LNCaP clone FGC (cell line): ENCODE measurements around the gene LCLAT1.

ENCODE experiments used
- DNase-seq: peaks from one replicate; pipeline ENCODE4 v3.0.0-alpha.2; 2011; ENCODE audit warnings: low read depth
- H3K4me3 ChIP-seq: 2 replicates; pipeline ENCODE4 v1.5.1; 2011; ENCODE audit warnings: mild to moderate bottlenecking, low read depth, low read length, control low read depth
- TF ChIP-seq, protein P1 (sequence below): IDR thresholded peaks from 2 replicates; pipeline ENCODE4 v1.5.1; 2012; ENCODE audit warnings: mild to moderate bottlenecking; ENCODE audit not compliant: control insufficient read depth, insufficient read depth; ENCODE audit errors: extremely low read depth

Gene LCLAT1

DNA sequence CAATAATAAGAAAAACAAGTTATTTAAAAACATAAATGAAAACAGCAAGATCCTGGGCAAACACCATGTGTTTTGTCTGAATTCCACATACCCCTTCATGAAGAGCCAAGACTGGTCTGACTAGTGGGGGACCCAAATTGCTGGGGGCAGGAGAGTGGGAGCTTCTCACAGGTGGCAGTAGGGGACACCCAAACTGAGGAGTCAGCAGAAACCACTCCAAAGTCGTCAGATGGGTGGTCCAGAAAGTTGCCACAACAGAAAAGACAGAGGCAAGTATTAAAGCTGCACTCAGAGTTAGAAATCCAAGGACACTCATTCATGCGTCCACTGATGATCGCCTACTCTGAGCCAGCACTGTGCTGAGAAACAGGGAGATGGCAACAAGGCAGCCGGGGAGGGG lies 12.3 kb upstream of the LCLAT1 start:
- DNase-seq: no peak
- no peak overlapping the region for H3K4me3 ChIP-seq
- TF ChIP-seq, protein P1, sequence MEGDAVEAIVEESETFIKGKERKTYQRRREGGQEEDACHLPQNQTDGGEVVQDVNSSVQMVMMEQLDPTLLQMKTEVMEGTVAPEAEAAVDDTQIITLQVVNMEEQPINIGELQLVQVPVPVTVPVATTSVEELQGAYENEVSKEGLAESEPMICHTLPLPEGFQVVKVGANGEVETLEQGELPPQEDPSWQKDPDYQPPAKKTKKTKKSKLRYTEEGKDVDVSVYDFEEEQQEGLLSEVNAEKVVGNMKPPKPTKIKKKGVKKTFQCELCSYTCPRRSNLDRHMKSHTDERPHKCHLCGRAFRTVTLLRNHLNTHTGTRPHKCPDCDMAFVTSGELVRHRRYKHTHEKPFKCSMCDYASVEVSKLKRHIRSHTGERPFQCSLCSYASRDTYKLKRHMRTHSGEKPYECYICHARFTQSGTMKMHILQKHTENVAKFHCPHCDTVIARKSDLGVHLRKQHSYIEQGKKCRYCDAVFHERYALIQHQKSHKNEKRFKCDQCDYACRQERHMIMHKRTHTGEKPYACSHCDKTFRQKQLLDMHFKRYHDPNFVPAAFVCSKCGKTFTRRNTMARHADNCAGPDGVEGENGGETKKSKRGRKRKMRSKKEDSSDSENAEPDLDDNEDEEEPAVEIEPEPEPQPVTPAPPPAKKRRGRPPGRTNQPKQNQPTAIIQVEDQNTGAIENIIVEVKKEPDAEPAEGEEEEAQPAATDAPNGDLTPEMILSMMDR: no peak

DNA sequence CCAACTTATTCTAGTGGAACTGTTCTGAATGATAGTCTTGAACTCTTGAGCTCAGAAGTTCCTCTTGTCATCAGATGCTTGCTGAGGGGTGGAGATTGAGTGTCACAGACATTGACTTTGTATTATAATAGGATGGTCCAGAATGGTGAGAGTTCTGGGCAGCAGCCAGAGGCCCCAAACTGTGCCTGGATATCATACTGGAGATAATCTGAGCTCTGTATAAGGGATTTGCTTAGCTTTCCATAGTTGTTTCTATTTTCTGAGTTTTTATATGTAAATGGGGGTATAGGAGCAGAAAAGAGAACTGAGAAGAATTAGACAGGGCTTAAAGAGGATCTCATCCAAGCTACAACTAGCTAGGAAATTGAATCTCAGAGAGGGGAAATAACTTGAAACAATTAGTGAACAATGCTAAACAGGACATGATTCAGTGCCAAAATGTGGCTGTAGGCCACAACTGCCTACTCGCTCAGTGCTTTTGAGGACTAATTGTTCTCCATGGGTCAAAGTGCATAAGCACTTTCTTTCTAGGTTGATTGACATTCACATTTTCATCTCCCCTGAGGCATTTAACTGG lies 10.1 kb upstream of the LCLAT1 start:
- TF ChIP-seq, protein P1: no peak
- H3K4me3 ChIP-seq: no peak overlapping the region
- DNase-seq: no peak

DNA sequence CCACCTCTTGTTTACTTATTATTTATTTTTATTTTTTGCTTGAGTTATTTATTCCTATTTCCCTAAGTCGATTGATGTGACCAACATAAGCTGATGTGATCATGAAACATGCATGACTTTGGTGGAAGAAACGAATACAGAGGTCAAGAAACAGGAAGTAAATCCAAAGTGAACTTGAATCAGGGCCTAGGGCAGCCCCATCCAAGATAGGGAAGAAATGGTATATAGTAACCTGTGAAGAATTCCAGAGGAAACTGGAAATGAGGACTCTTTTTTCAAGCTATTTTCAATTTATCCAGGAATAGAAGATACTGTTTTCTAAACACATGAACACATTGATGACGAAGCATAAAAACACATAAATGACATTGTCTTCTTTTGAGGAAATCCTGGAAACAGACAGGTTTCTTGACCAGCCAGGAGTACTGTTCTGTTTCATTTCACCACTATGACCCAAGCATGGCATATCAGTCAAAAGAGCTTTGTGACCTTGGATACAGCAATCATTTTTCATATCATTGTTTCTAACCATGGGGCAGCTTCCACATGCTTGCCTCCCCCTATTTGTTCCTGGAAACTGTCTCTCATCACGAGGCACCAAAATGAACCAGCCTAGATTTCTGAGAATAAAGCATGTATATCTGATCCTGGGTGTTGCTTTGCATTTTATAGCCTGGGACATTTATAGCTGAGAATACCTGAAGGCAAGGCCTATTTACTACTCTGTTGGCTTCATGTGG lies 9.1 kb upstream of the LCLAT1 start:
- DNase-seq: no peak
- TF ChIP-seq, protein P1: no peak
- no peak overlapping the region for H3K4me3 ChIP-seq

GRCh38 chr2:30439296-30439695 lies 7.8 kb upstream of the LCLAT1 start:
- no peak overlapping the region for H3K4me3 ChIP-seq
- TF ChIP-seq, protein P1: no peak
- no peak for DNase-seq

- H3K4me3 ChIP-seq: no peak overlapping the region
- TF ChIP-seq, protein P1: no peak
- DNase-seq: no peak
Observed at GRCh38 chr2:30439879-30440278, 7.2 kb upstream of the LCLAT1 start.

DNA sequence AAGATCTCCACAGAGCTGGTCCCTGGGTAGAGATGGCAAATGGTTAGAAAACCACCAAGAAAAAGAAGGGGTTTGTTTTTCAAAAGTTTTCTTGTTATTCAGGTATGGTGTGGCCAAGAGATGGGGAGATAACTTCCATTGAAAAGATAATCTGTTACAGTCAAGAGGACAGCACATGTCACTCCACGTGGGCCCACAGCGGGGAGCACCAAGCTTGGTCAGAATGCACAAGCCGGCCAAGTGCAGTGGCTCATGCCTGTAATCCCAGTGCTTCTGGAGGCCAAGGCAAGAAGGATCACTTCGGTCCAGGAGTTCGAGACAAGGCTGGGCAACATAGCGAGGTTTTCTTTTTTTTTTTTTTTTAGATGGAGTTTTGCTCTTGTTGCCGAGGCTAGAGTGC lies 6.0 kb upstream of the LCLAT1 start:
- DNase-seq: no peak
- no peak overlapping the region for H3K4me3 ChIP-seq
- TF ChIP-seq, protein P1: no peak

- TF ChIP-seq, protein P1: no peak
Observed at GRCh38 chr2:30443081-30443480, 4.0 kb upstream of the LCLAT1 start.

More at GRCh38 chr2:30443081-30443480, 4.0 kb upstream of the LCLAT1 start:
- no peak for DNase-seq
- H3K4me3 ChIP-seq: no peak overlapping the region
